Measurements from ENCODE around the gene PRKAB1.

The PRKAB1 gene

DNA sequence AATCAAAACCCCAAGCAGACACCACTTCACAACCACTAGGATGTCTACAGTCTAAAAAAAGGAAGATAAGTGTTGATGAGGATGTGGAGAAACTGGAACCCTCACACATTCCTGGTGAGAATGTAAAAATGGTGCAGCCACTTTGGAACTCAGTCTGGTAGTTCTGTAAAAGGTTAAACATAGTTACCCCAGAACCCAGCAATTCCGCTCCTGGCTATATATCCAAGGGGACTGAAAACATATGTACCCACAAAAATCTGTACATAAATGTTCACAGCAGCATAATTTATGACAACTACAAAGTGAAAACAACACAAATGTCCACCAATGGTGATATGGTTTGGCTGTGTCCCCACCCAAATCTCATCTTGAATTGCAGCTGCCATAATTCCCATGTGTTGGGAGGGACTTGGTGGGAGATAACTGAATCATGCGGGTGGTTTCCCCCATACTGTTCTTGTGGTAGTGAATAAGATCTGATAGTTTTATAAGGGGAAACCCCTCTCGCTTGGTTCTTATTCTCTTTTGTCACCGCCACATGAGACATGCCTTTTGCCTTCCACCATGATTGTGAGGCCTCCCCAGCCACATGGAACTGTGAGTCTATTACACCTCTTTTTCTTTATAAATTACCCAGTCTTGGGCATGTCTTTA is 46.8 kb downstream of the PRKAB1 start:
- DNase-seq, result no peak

DNA sequence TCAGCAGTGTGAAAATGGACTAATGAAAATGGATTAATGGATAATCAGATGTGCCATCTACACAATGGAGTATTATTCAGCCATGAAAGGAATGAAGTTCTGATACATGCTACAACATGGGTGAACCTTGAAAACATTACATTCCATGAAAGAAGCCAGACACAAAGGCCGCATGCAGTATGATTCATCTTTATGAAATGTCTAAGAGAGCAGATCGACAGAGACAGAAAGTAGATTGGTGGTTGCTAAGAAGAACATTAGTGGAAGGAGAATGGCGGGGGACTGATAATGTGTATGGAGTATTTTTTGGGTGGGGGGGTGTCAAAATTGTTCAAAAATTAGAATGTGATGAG is 47.3 kb downstream of the PRKAB1 start:
- DNase-seq, result no peak

DNA sequence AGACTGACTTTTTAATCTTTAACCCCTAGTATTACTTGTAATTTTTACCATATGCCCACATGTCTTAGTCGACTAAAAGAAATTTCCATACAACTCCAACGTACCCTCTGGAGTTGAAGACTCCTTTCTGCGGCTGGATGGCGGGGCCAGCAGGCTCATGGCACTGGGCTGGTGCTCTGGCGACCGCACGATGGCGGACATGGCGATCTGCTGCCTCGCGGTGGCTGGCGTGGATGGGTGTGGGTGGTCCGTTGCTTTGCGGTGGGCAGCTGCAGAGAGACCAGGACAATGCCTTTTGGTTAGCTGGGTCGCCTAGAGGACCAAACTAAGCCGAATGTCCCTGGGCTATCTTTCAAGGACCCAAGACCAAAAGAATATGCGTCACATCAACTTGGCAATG is 50.2 kb downstream of the PRKAB1 start:
- DNase-seq, result no peak

DNA sequence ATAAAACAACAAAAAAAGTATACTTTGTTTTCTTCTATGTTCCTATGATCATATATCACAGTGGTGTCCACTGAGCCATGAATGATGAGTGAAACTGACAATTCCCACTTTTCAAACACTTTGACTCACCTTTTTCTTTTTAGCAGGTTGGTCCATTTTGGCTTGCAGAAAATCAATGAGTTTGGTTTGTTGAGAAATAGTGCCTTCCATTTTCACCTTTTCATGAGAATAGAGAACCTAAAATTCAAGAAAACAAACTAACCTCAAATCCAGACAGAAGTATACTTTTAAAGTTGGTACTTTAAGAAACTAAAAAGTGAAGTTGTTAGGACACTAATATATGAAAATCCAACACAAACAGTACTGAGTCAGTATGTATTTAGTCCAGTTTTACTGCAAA is 52.4 kb downstream of the PRKAB1 start:
- no peak for DNase-seq

DNA sequence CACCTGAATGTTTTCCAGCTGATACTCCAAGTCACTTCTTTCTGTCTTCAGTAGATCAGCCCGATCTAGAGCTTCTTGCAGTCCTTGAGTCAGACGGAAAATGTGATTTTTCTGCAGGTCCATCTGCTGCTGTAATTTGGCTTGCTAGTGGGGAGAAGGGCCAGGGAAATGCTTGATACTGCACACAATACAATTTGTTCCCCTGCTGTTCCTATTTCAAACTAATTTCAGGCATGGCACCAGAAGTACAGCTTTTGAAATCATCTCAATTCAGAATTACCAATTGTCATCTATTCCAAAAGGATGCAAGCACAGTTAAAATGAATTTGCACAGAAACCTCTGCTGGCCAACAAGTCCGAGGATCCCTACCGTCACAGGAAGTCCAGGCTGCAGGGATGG is 53.4 kb downstream of the PRKAB1 start:
- no peak for DNase-seq

DNA sequence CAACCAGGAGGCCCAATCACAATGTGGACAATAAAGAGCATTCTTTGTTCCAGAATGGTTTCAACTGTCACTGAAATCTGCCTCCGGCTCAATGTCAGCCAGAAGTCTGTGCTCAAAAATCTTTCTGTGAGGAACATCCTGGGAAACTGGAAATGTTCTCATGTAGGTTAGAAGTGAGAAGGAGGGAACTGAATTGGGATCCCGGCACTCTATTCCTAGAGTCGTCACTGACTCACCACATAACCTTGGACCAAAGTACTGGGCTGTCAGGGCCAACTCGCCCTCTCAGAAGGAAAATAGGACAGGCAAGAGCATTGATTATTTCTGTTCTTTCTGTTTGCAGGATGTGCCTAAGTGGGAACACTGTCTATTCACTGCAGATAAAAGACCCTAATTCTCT is 57.6 kb downstream of the PRKAB1 start:
- no peak for DNase-seq

DNA sequence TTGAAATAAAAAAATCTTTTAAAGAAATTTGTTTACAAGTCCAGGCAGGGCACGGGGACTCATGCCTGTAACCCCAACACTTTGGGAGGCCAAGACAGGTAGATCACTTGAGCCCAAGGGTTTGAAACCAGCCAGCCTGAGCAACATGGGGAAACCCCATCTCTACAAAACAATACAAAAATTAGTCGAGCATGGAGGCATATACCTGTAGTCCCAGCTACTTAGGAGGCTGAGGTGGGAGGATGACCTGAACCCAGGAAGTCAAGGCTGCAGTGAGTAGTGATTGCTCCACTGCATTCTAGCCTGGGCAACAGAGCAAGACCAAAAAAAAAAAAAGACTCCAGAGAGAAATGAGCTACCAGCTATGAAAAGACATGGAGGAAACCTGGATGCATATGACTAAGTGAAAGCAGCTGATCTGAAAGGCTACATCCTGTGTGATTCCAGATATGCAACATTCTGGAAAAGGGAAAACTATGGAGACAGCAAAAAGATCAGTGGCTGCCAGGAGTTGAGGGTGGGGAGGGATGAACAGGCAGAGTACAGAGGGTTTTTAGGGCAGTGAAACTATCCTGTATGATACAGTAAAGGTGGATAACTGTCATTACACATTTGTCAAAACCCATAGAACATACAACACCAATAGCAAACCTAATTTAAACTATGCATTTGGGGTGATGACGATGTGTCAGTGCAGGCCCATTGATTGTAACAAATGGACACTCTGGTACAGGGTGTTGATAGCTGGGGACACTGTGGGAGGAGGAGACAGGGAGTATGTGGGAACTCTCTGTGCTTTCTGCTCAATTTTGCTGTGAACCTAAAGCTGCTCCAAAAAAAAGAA is 59.9 kb downstream of the PRKAB1 start:
- DNase-seq, result no peak

DNA sequence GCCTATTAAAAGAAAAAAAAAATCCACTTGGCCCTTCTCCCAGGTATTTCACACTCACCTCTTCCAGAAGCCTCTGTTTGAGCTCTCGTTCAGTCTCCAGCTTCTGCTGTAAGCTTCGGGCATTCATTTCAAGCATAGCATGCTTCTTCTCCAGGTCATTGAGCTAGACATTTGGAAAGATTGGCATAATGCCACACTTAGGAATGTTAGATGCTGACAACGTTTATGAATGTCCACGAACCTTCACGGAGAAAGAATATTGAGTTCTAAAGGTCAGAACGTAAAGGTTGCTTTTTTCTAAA is 60.5 kb downstream of the PRKAB1 start:
- no peak for DNase-seq

DNA sequence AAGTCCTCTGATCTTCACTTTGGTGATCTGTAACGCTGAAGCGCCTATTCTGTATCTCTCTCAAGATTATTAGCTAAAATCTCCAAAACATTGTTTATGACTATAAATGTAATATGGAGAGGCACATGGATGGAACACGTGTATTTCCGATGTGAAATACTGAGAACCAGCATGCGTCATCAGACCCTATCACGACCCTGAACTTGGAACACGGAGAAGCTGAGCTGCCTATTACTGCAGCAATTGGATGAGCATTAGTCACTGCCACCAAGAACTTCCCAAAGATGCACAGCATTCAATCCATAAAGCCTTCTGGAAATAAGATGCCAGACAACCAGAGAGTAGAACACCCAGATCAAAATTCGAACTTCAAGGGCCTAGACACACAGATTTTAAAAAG is 61.9 kb downstream of the PRKAB1 start:
- no peak for DNase-seq

DNA sequence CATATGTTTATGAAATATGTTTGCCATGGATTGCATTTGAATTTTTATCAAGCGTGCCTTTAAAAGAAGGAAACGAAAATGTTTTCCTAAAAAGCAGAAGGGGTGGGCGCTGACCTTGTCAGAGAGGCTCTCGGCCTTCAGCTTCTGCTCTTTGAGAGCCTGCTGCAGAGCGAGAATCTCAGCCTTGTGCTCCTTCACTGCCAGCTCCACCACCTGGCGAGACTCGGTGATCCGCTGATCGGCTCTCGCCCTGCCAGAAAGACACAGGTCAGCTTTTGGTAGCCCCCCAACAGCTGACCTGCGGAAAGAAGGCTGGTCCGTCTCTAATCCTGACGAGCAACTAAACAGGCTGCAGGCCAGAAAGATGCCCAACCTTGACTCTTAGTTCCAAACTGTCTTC is 62.4 kb downstream of the PRKAB1 start:
- no peak for DNase-seq
